Lower leg skin (tissue), 4 donors: ENCODE results near the gene TSHZ2. TPM values are rescaled to one million over a fixed set of nuclear protein-coding genes. Genes with fewer than 3 reads are reported as not detected.

ENCODE experiments used
- DNase-seq, 2 donors: peaks; one replicate each; pipeline ENCODE4 v3.0.0-alpha.2; 2019; ENCODE audit warnings: low spot score in 2 of 2
- H3K4me3 ChIP-seq: fragments of 200-600 bp; sonication (generic); 2 replicates; pipeline ENCODE4 v1.5.1; 2017; ENCODE audit warnings: mild to moderate bottlenecking, low read depth; ENCODE audit not compliant: poor library complexity, severe bottlenecking
- CTCF ChIP-seq, 3 donors: fragments of 450-650 bp; IDR thresholded peaks; one replicate each; pipeline ENCODE4 v1.5.1; 2016; ENCODE audit warnings: antibody characterized with exemption in 3 of 3, mild to moderate bottlenecking in 3 of 3, moderate library complexity in 2 of 3
- POLR2A ChIP-seq, 2 donors: fragments of 450-650 bp; IDR thresholded peaks; one replicate each; pipeline ENCODE4 v1.6.1; 2016 to 2017; ENCODE audit warnings: antibody characterized with exemption in 2 of 2, mild to moderate bottlenecking in 1 of 2, moderate library complexity in 1 of 2
- WGBS, 2 donors: methylation state at CpG; one replicate each; pipeline ENCODE4 v1.1.5; 2018; 5-methylcytosine and 5-hydroxymethylcytosine counted together
- intact Hi-C: fragments of 100-400 bp; cut with DNase I; formaldehyde crosslinking; loops from one replicate; pipeline ENCODE4 v1.15.0; 2023; ENCODE audit warnings: low total_unique reads
- total RNA-seq, 4 donors: library from RNA; depleted of rRNA; stranded (reverse); fragments of >200 nt; gene quantifications; one replicate each; pipeline ENCODE4 v1.1.0, GENCODE V29; 2016

The TSHZ2 gene
- total RNA-seq, 4 donors from 2014 or later: 8.1 to 25.7 (median 10.5) TPM

GRCh38 chr20:53011640-53012039 is 39.5 kb downstream of the TSHZ2 start:
- TF ChIP-seq POLR2A (IDR thresholded peaks at IDR 0.05): no peak
- no peak for TF ChIP-seq CTCF (IDR thresholded peaks at IDR 0.05)
- DNase-seq: no peak
- H3K4me3 ChIP-seq: no peak overlapping the region
- intact Hi-C loops: no loop called here
- WGBS, 2 donors: 89 to 90% methylated on average over 2 of the region's 2 CpGs

GRCh38 chr20:53013183-53013582 is 41.0 kb downstream of the TSHZ2 start:
- 90 to 91% methylated on average over 2 of the region's 2 CpGs for WGBS, 2 donors
- TF ChIP-seq POLR2A (IDR thresholded peaks at IDR 0.05): no peak
- no peak for TF ChIP-seq CTCF (IDR thresholded peaks at IDR 0.05)
- no peak for DNase-seq
- H3K4me3 ChIP-seq: no peak overlapping the region
- intact Hi-C loops: no loop called here

- TF ChIP-seq POLR2A (IDR thresholded peaks at IDR 0.05): no peak
- no peak for TF ChIP-seq CTCF (IDR thresholded peaks at IDR 0.05)
- 50 to 77% methylated on average over 4 of the region's 4 CpGs for WGBS, 2 donors
- no peak overlapping the region for H3K4me3 ChIP-seq
- no peak for DNase-seq
- intact Hi-C loops: no loop called here
These were observed 41.7 kb downstream of the TSHZ2 start for GRCh38 chr20:53013847-53014246.

- WGBS, 2 donors: 93 to 98% methylated on average over 2 of the region's 2 CpGs
- H3K4me3 ChIP-seq: no peak overlapping the region
- intact Hi-C loops: no loop called here
- TF ChIP-seq CTCF (IDR thresholded peaks at IDR 0.05) (no peak), POLR2A (IDR thresholded peaks at IDR 0.05) (no peak)
- no peak for DNase-seq
These were observed 43.9 kb downstream of the TSHZ2 start for GRCh38 chr20:53016071-53016470.

GRCh38 chr20:53016534-53017042 is 44.4 kb downstream of the TSHZ2 start:
- no peak for TF ChIP-seq CTCF (IDR thresholded peaks at IDR 0.05)
- no peak for TF ChIP-seq POLR2A (IDR thresholded peaks at IDR 0.05)
- WGBS, 2 donors: 95% methylated on average over 5 of the region's 5 CpGs
- H3K4me3 ChIP-seq: no peak overlapping the region
- DNase-seq: no peak
- intact Hi-C loops: no loop called here

- 90 to 96% methylated on average over 4 of the region's 4 CpGs for WGBS, 2 donors
- no peak for DNase-seq
- intact Hi-C loops: no loop called here
- TF ChIP-seq POLR2A (IDR thresholded peaks at IDR 0.05) (no peak), CTCF (IDR thresholded peaks at IDR 0.05) (no peak)
- no peak overlapping the region for H3K4me3 ChIP-seq
These were observed 45.0 kb downstream of the TSHZ2 start for GRCh38 chr20:53017206-53017605.
